B cell (primary cell): ENCODE results near the gene ST6GALNAC3.

Experiments
- EZH2 ChIP-seq: IDR thresholded peaks from 2 replicates; pipeline ENCODE4 v1.6.1; 2012; ENCODE audit warnings: borderline replicate concordance, low read depth, mild to moderate bottlenecking, moderate library complexity, low read length; ENCODE audit not compliant: insufficient read depth, poor library complexity, severe bottlenecking
- TF ChIP-seq, protein P1 (sequence below): fragments of 200-600 bp; IDR thresholded peaks from one replicate; pipeline ENCODE4 v1.8.0; 2022; ENCODE audit warnings: antibody characterized with exemption, mild to moderate bottlenecking

DNA sequence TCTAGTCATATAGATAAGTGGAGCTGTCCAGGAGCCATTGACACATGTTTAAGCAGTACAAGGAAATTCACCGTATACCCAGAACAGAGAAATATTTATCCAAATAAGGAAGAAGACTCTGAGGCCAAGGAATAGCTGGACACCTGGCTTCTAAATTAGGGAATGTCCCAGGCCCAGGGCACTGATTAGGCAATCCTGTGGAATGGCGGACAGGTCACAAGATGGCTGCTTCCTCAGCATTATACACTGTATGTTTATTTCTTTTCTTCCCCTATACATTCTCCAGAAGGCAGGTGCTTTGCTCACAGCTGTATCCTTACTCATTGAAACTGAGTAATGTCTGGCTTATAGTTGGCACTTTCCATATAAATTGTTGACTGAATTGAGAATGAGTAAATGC, 59.4 kb downstream of the ST6GALNAC3 start:
- TF ChIP-seq, protein P1, sequence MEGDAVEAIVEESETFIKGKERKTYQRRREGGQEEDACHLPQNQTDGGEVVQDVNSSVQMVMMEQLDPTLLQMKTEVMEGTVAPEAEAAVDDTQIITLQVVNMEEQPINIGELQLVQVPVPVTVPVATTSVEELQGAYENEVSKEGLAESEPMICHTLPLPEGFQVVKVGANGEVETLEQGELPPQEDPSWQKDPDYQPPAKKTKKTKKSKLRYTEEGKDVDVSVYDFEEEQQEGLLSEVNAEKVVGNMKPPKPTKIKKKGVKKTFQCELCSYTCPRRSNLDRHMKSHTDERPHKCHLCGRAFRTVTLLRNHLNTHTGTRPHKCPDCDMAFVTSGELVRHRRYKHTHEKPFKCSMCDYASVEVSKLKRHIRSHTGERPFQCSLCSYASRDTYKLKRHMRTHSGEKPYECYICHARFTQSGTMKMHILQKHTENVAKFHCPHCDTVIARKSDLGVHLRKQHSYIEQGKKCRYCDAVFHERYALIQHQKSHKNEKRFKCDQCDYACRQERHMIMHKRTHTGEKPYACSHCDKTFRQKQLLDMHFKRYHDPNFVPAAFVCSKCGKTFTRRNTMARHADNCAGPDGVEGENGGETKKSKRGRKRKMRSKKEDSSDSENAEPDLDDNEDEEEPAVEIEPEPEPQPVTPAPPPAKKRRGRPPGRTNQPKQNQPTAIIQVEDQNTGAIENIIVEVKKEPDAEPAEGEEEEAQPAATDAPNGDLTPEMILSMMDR: no peak
- TF ChIP-seq EZH2: no peak
